AG08396 (cell line): Measurements from ENCODE around the gene SUSD6.

Source experiments
- DNase-seq: peaks from one replicate; pipeline ENCODE4 v3.0.0; 2012; ENCODE audit warnings: low spot score, mixed read lengths

SUSD6 gene

GRCh38 chr14:69763761-69764510, 152.5 kb downstream of the SUSD6 start:
- no peak for DNase-seq
